Effector memory CD4-positive, alpha-beta T cell (primary cell): ENCODE data around the gene CDH3.

Experiments
- DNase-seq, 3 donors: peaks; one replicate each; pipeline ENCODE4 v3.0.0-alpha.2; 2020
- H3K27ac ChIP-seq: 2 replicates; pipeline ENCODE4 v1.7.0; 2013; ENCODE audit warnings: mild to moderate bottlenecking, low read length, moderate library complexity; ENCODE audit not compliant: insufficient read depth, poor library complexity, severe bottlenecking
- H3K27me3 ChIP-seq: replicated peaks from 2 replicates; pipeline ENCODE4 v1.7.0; 2013; ENCODE audit warnings: mild to moderate bottlenecking, low read length; ENCODE audit not compliant: insufficient read depth, control insufficient read depth, poor library complexity, severe bottlenecking
- H3K36me3 ChIP-seq: 2 replicates; pipeline ENCODE4 v1.7.0; 2013; ENCODE audit warnings: mild to moderate bottlenecking, low read length, moderate library complexity; ENCODE audit not compliant: control insufficient read depth, insufficient read depth
- H3K4me1 ChIP-seq: 2 replicates; pipeline ENCODE4 v1.7.0; 2013; ENCODE audit warnings: low read length, mild to moderate bottlenecking; ENCODE audit not compliant: control insufficient read depth, insufficient read depth, poor library complexity, severe bottlenecking
- H3K4me3 ChIP-seq: 2 replicates; pipeline ENCODE4 v1.7.0; 2013; ENCODE audit warnings: low read length, low read depth, mild to moderate bottlenecking; ENCODE audit not compliant: insufficient read depth, poor library complexity, severe bottlenecking
- H3K9me3 ChIP-seq: 2 replicates; pipeline ENCODE4 v1.7.0; 2013; ENCODE audit warnings: mild to moderate bottlenecking, low read length, moderate library complexity; ENCODE audit not compliant: control insufficient read depth

CDH3 gene

GRCh38 chr16:68749432-68749831 lies 104.3 kb downstream of the CDH3 start:
- H3K4me3 ChIP-seq, result no peak overlapping the region
- DNase-seq, result no peak
- no peaks in the 10 kb centered on the region for H3K36me3 ChIP-seq
- H3K27me3 ChIP-seq, result no peaks in the 10 kb centered on the region
- no peaks in the 10 kb centered on the region for H3K9me3 ChIP-seq
- H3K4me1 ChIP-seq, result no peaks in the 10 kb centered on the region
- H3K27ac ChIP-seq, result no peak overlapping the region
